Fibroblast of mammary gland (primary cell): ENCODE results near the gene SH2D6.

Source experiments
- DNase-seq: peaks from one replicate; pipeline ENCODE4 v3.0.0-alpha.2; 2010; ENCODE audit warnings: low read depth
- H3K4me3 ChIP-seq: 2 replicates; pipeline ENCODE4 v1.5.1; 2011; ENCODE audit warnings: low read depth, mild to moderate bottlenecking, low read length, moderate library complexity; ENCODE audit not compliant: control insufficient read depth
- CTCF ChIP-seq: conservative IDR thresholded peaks from 2 replicates; pipeline ENCODE4 v1.5.1; 2011; ENCODE audit warnings: low read depth, low read length, inconsistent platforms; ENCODE audit not compliant: control insufficient read depth, insufficient read depth

SH2D6 gene

GRCh38 chr2:85390941-85391669 is 27.4 kb upstream of the SH2D6 start:
- no peak overlapping the region for H3K4me3 ChIP-seq
- TF ChIP-seq CTCF = peak; percentile 76
- DNase-seq = peak; percentile 44

- peak; percentile 71 for DNase-seq
- H3K4me3 ChIP-seq = no peak overlapping the region
- TF ChIP-seq CTCF = no peak
These were observed 24.7 kb upstream of the SH2D6 start for GRCh38 chr2:85393836-85394235.

GRCh38 chr2:85394261-85394681 is 24.2 kb upstream of the SH2D6 start:
- no peak for DNase-seq
- no peak for TF ChIP-seq CTCF
- H3K4me3 ChIP-seq = no peak overlapping the region

GRCh38 chr2:85394976-85395375 is 23.5 kb upstream of the SH2D6 start:
- no peak for DNase-seq
- H3K4me3 ChIP-seq = no peak overlapping the region
- TF ChIP-seq CTCF = no peak

GRCh38 chr2:85395912-85396475 is 22.5 kb upstream of the SH2D6 start:
- no peak for DNase-seq
- no peak overlapping the region for H3K4me3 ChIP-seq
- TF ChIP-seq CTCF = no peak

- no peak for TF ChIP-seq CTCF
- H3K4me3 ChIP-seq = no peak overlapping the region
- no peak for DNase-seq
These were observed 21.7 kb upstream of the SH2D6 start for GRCh38 chr2:85396531-85397470.
